ENCODE measurements around the gene HDGF.

GRCh38 chr1:156704166-156704711 is 47.2 kb downstream of the HDGF start:
- TF ChIP-seq CTCF (IDR thresholded peaks at IDR 0.05; ENCODE audit: low read depth, low read length, missing input control) (no peak), MAX (IDR thresholded peaks at IDR 0.05) (no peak), YY1 (IDR thresholded peaks at IDR 0.05) (no peak)
